GM21447 (cell line): ENCODE results near the gene ZNF76.
"Not testable (repeated sequence)": the region's sequence is repeated elsewhere in the genome, so short reads cannot be mapped to it uniquely, and the experiment has no call there.

Experiments used
- ATAC-seq: cut with Tn5 transposase; IDR thresholded peaks from one replicate; pipeline ENCODE4 v1.9.1; 2021; ENCODE audit not compliant: unreplicated experiment

Gene ZNF76

DNA sequence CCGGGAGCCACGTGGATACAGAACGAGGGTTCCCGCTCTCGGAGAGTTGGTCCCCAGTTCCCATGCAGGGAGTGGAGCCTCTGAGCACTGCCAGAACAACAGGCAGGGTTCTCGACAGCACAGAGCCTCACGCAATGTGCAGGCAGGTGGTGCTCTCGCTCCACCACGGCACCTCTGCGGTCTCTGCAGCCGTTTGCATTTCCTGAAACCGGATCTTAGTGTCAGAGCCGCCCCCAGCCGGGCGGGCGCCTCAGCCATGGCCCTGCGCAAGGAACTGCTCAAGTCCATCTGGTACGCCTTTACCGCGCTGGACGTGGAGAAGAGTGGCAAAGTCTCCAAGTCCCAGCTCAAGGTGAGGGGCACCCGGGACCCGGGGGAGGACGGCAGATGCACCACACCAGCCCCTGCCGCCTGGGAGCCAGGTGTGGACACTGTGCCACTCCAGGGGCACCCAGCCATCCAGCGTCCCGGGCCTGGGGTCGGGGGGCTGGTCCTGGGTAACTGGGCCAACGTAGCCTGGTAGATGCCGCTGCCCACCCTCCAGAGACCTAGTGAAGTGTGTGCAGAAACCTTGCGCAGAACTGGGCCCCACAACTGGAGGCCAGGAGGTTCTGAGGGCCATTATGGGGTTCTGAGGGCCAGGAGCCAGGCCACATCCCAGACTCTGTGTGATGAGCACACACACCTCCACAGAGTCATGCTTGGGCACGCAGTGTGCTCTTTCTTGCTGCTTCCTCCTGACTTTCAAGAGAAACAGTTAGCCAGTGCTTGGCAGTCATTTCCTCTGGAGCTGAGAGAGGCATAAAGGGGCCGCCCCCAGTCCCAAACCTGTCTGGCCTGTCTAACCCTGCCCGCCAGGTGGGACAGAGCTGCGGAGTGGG lies 38.3 kb downstream of the ZNF76 start, which contains the start of gene DEF6:
Gene DEF6, plus strand, starts transcription at position 218 of the 881 bp plus-strand sequence. Its CDS starts 39 bp downstream, at position 257.
- ATAC-seq = peak; percentile 65

DNA sequence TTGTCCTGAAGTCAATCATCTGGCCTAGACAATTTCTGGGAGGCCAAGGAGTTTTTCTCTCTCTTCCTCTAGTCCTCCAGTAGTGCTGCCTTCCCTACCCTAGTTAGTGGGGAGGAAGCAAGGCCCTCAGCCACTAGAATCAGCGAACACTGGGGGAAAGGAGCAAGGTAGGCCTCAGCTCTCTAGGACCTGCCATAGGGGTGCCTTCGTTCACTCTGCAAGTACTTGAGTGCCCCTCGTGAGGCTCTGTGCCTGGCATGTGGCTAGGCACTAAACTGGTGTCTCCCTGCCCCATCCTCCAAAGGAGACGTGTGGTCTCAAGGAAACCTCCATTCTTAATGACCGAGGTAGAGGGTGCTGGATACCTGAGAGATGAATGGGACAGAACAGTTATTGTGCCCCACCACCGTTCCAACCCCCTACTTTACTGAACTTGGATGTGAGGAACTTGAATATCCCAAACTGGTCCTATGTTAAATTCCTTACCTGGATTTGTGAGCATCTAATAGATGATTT lies 39.1 kb downstream of the ZNF76 start:
- ATAC-seq = no peak

DNA sequence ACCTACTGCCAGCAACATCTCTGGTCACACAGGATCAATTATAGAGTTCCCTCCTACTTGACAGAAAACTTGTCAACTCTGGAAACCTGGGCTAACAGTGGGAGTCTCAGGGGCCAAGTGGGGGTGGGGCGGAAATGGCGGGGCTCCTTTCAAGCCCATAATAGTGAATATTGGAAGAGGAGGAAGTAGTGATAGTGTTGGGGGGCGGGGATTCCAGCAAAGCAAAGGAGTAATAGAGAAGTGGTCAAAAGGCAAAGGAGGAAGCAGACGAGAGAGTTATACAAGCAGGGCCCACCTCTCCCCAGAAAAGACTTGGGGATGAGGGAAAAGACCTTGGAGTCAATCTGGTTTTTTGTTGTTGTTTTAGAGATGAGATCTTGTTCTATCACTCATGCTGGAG lies 40.1 kb downstream of the ZNF76 start:
- ATAC-seq = no peak

DNA sequence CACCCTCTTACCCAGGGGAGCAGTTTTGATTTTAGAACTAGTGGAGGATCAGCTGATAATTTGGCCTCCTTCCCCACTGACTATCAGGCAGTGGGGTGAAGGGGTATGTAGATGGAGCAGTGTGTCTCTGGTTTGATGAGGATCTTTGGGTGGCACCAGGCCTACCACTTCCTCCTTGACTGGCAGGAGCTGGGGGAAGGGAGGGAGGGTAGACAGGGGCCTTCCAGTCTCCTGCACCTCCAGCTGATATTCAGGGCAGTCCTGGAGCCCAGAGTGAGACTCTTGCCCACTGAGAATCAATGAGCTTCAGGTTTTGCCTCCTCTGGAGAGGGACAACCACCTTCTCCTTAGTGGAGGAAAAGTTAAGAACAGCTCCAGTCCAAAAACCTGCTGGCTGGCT lies 41.3 kb downstream of the ZNF76 start:
- ATAC-seq = no peak

DNA sequence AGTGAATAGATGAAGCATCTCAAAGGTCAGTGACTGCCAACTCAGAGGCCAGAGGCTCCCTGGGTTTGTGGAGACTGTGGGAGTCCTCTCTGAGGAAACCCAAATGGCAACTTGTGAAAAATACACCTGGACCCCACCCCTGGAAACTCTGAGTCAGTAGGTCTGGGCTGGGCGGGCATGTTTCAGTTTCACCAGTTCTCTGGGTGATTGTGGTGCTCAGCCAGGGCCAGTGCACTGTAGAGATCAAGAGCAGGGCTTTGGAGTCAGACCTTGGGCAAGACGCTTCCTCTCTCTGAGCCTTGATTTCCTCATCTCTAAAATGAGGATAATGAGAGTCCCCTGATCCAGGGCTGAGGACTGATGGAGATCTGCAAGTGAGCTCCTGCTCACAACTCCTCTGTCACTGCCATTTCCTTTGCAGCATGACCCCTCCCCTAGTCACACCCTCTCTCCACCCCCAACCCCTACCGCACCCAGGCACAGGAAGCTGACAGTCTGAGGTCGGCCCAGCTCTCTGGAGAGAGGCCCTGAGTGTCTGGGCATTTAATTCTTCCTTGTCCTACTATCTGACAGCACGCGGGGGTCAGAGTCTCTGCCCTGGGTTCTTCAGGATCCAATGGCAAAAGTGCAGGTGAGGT lies 43.2 kb downstream of the ZNF76 start:
- peak; percentile 76 for ATAC-seq

DNA sequence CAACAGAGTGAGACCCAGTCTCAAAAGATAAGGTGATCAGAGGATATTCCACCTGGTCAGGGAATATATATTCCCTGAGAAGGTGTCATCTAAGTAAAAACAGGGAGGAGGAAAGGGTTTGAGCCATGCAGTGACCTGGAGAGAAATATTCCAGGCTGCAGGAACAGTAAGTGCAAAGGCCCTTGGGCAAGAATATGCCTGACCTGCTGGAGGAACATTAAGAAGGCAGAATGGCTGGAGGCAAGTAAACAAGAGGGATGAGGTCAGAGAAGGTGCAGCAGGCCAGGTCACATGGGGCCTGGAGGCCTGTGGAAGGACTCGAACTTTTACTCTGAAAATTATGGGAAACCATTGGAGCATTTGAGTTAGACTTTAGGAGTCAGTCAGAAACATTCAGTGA lies 44.8 kb downstream of the ZNF76 start:
- ATAC-seq = no peak

DNA sequence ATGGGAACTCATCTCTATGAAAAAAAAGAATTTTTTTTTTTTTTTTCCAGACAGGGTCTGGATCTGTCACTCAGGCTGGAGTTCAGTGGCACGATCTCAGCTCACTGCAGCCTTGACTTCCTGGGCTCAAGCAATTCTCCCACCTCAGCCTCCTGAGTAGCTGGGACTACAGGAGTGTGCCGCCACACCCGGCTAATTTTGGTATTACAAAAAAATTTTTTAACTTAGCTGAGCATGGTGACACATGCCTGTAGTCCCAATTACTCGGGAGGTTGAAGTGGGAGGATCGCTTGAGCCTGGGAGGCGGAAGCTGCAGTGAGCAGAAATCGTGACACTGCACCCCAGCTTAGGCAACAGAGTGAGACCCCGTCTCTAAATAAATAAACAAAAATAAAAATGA lies 45.6 kb downstream of the ZNF76 start:
- ATAC-seq = no peak

DNA sequence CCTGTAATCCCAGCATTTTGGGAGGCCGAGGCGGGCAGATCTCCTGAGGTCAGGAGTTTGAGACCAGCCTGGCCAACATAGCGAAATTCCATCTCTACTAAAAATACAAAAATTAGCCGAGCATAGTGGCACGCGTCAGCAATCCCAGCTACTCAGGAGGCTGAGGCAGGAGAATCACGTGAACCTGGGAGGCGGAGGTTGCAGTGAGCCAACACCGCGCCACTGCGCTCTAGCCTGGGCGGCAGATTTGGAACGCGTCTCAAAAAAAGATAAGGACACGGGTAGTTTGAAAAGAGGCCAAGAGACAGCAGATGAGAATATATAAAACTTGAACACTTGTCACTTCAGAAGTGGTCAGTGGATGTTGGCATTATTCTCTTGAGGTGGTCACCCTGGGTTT lies 47.6 kb downstream of the ZNF76 start:
- ATAC-seq = not testable (repeated sequence)

DNA sequence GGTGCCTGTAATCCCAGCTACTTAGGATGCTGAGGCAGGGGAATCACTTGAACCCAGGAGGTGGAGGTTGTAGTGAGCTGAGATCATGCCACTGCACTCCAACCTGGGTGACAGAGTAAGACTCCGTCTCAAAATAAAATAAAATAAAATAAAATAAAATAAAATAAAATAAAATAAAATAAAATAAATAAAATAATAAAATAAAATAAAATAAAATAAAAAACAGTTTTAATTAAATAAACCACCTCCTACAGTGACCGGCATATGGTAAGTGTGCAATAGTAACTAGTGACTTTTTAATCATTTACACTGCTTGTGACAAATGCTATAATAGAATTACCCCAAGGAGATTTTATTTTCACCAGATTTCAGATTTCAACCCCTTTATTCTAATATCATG lies 49.0 kb downstream of the ZNF76 start:
- ATAC-seq = not testable (repeated sequence)

DNA sequence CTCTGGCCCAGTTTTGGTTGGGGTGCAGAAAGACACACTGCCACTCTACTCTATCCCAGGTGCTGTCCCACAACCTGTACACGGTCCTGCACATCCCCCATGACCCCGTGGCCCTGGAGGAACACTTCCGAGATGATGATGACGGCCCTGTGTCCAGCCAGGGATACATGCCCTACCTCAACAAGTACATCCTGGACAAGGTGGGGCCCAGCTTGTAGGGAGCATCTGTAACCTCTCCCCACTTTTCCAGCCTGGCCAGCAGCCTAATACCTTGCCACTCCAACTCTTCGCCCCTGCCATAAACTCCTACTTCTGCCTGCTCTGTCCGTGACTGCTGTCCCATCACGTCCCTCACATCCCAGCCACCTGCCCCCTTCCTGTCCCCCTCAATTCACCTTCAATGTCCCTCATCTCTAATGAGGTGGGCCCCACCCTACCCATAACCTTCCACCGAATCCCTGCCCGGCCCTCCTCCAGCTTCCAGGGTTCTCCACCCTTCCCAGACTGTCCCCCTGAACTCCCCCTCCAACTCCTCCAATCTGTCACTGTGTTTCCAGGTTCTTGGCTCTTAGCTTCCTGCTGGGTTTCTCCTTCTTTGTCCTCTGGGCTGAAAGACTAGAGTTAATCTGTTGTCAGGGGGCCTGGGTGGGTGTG lies 50.2 kb downstream of the ZNF76 start:
- no peak for ATAC-seq

DNA sequence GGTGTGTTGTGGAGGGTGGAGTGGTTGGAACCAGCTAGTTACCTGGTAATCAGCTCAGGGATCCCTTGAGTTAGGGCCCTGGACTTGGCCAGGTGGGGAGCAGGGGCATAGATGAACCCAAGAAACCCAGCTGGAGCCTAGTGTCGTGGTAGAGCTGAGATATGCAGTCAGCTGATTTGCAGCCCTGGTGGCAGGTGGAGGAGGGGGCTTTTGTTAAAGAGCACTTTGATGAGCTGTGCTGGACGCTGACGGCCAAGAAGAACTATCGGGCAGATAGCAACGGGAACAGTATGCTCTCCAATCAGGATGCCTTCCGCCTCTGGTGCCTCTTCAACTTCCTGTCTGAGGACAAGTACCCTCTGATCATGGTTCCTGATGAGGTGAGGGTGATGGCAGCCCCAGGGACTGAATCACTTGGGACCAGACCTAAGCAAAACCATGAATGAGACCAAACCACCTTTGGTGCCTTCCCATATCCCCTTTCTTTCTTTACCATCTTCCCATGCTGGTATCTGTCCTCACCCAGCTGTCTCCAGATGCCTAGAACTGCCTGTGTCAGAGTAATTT lies 50.8 kb downstream of the ZNF76 start:
- no peak for ATAC-seq

DNA sequence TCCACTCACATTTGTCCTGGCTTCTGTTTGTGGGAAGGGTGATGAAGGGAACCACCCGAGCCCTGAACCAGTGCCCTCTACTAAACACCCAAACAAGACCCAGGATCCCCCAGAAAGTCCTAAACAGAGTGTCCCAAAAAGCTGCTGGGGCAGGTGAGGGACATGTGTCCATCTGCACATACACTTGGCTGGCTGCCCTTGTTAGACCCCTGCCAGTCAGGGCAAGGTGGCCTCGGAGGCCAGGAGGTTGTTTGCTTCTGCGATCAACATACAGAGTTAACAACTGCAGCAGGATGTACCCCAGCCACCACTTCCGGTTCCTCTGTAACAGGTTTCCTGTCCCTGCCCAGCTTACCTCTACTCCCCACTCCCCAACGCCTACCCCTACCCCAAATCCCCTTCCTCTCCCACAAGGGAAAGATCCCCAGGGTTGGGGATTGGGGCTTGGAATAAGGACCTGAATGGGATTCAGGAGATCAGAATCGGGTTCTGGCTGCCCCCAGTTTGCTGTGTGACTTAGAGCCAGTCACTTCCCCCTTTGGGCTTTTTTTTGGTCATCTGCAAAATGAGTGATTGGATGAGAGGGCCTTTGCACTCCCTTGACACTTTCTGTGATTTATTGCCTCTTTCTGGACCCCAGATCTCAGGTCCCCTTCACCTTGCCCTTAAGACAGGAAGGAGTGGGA lies 52.0 kb downstream of the ZNF76 start:
- ATAC-seq = no peak

DNA sequence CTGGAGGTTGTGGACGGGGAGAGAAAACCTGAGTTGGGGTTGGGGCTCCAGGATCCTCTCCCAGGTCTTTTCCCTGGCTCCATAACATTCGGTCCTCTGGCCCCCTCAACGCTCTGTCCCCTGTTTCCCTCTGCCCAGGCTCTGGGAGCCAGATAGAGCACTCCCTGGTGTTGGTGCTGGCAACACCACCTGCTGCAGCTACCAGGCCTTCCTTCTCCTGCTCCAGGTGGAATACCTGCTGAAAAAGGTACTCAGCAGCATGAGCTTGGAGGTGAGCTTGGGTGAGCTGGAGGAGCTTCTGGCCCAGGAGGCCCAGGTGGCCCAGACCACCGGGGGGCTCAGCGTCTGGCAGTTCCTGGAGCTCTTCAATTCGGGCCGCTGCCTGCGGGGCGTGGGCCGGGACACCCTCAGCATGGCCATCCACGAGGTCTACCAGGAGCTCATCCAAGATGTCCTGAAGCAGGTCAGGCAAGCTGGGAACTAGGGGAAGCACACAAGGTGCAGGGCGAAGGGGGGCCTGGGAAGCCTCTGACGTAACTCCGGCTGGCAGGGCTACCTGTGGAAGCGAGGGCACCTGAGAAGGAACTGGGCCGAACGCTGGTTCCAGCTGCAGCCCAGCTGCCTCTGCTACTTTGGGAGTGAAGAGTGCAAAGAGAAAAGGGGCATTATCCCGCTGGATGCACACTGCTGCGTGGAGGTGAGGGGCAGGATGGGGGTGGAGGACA lies 52.7 kb downstream of the ZNF76 start:
- no peak for ATAC-seq

DNA sequence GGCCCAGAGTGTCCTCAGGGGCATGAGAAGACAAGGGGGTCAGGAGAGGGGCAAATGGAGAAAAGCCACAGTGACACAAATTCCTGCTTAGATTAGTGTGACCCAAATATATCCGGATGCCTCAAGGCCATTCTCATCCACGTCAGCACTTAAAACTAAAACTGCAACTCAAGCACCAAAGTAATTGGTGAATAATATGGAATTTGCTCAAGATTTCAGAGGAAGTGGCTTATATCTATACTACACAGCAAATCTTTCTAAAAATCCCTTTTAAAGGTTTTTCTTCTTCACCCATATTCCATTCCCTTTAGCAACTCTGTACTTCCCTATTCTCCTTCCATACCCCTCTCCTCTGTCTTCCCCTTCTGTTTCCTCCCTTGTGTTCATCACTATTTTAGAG lies 53.3 kb downstream of the ZNF76 start:
- no peak for ATAC-seq

DNA sequence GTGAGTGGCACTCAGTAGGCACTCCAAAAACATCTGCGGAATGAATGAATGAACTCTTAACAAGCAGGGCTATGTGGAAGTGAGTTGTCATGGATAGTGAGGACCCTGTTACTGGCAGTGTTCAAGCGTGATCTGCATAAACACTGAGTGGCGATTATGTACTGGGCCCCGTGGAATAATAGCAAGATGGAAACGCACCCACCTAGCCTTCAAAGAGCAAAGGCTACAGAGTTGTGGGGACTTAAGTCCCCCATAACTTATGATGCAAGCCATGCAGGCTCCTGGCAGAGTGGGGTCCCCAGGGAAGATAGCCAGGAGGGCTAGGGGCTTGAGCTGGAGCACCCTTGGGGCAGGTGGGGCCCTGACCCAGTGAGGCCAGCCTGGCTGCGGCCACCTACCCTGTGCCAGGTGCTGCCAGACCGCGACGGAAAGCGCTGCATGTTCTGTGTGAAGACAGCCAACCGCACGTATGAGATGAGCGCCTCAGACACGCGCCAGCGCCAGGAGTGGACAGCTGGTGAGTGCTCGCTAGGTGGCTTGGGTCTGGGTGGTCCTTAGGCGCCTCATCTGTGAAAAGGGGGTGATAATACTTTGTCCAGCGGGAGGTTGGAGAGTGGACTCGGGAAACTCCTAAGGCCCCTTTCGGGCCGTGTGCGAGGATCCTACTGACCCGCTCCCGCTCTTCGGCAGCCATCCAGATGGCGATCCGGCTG lies 58.1 kb downstream of the ZNF76 start:
- ATAC-seq = no peak

DNA sequence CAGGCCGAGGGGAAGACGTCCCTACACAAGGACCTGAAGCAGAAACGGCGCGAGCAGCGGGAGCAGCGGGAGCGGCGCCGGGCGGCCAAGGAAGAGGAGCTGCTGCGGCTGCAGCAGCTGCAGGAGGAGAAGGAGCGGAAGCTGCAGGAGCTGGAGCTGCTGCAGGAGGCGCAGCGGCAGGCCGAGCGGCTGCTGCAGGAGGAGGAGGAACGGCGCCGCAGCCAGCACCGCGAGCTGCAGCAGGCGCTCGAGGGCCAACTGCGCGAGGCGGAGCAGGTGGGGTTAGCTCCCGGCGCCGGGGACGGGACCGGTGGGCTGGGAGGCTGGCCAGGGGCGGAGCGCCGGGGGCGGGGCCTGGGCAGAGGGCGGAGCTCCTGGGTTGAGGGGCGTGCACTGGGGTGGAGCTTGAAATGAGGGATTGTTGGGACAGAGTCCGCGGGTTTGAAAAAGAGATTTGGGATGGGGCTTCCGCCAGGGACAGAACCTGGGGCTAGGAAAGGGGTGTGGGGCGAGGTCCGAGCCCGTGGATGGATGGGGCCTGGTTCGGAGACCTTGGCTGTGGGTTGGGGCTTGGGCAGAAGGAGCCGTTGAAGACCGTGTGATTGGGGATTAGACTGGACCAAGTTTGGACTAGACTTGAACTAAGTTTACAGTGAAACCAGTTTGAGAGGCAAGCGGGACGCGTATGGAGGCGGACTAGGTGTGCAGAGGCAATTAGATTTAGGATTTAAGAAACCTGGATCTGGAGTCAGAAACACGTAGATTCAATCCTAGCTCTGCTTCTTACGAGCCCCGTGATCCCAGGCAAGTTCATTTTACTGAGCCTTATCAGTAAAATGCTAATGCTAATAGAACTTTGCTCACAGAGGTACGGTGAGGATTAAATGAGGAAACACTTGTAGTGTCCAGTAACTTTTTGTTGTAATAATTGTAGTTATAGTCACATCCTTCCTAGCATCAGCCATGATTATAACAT lies 58.9 kb downstream of the ZNF76 start:
- no peak for ATAC-seq

DNA sequence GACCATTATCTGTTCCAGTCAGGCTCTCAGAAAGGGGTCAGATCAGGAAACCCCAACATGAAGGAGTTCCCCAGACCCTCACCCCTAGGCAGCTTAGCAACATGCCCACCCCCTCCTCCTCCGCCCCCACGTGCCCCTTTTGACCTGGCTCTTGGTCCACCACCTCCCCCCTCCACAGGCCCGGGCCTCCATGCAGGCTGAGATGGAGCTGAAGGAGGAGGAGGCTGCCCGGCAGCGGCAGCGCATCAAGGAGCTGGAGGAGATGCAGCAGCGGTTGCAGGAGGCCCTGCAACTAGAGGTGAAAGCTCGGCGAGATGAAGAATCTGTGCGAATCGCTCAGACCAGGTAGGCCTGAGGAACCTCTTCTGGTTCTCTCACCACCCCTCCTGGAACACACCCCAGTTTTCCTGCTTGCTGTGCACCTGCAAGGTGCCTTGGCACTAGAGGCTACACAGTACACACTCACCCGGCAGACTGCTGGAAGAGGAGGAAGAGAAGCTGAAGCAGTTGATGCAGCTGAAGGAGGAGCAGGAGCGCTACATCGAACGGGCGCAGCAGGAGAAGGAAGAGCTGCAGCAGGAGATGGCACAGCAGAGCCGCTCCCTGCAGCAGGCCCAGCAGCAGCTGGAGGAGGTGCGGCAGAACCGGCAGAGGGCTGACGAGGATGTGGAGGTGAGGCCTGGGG lies 60.0 kb downstream of the ZNF76 start:
- no peak for ATAC-seq

DNA sequence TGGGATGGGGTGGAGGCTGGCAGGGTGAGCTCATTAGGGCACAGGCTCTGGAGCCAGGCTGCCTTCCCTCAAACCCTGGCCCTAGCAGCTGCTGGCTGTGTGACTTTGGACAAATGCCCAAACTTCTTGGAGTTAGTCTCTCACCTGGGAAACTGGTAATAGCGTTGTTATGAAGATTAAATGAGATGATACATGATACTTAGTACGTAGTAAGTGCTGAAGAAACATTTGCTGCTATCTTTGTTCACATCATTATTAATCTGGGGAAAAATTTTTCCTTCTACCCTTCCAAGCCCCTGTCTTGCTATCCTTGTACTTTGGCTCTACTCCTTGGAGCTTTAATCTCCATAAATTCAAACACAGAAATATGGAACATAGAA lies 60.5 kb downstream of the ZNF76 start:
- ATAC-seq = no peak
